IMR-90 (cell line): Measurements from ENCODE around the gene CD8B2. TPM values are rescaled to one million over a fixed set of nuclear protein-coding genes. Genes with fewer than 3 reads are reported as not detected.

Experiments used
- ATAC-seq: fragments of 200-7000 bp; cut with Tn5 transposase; 2 replicates; pipeline ENCODE4 v1.9.1; 2020; ENCODE audit warnings: low read depth, mild to moderate bottlenecking, moderate library complexity
- BruUV-seq: library from RNA; stranded (reverse); fragments of 400-500 nt; replicated peaks from 2 replicates; lab custom pipeline; 2021; lab: Mats Ljungman, UMichigan
- CTCF ChIA-PET: fragments of 300-600 bp; formaldehyde crosslinking; extraction: SDS; loops from one replicate; lab custom pipeline; 2021; ENCODE audit warnings: antibody characterized with exemption; lab: Yijun Ruan, JAX
- POLR2A ChIA-PET: fragments of 300-600 bp; sonication (Branson Sonifier 250); formaldehyde crosslinking; loops from one replicate; lab custom pipeline; 2022; ENCODE audit warnings: antibody characterized with exemption; ENCODE audit not compliant: unreplicated experiment; lab: Charles Lee
- DNase-seq: peaks from one replicate; pipeline ENCODE4 v3.0.0; 2013
- H2AFZ ChIP-seq: replicated peaks from 2 replicates; pipeline ENCODE3; 2013; ENCODE audit warnings: low read length, mild to moderate bottlenecking; ENCODE audit not compliant: poor library complexity
- H2AK5ac ChIP-seq: 2 replicates; pipeline ENCODE4 v1.6.1; 2013; ENCODE audit warnings: low read depth, low read length, inconsistent platforms
- H2AK9ac ChIP-seq: replicated peaks from 2 replicates; pipeline ENCODE3; 2013; ENCODE audit warnings: mild to moderate bottlenecking, low read depth, low read length, moderate library complexity; ENCODE audit not compliant: poor library complexity
- H2BK120ac ChIP-seq: 2 replicates; pipeline ENCODE4 v1.6.1; 2013; ENCODE audit warnings: low read depth, low read length, inconsistent platforms
- H2BK15ac ChIP-seq: 3 replicates; pipeline ENCODE4 v1.6.1; 2013; ENCODE audit warnings: low read depth, low read length, inconsistent platforms
- H2BK20ac ChIP-seq: 2 replicates; pipeline ENCODE4 v1.6.1; 2013; ENCODE audit warnings: low read depth, mild to moderate bottlenecking, inconsistent platforms, low read length, moderate library complexity
- H2BK5ac ChIP-seq: 2 replicates; pipeline ENCODE4 v1.6.1; 2013; ENCODE audit warnings: mild to moderate bottlenecking, low read depth, low read length, inconsistent platforms; ENCODE audit not compliant: poor library complexity, severe bottlenecking
- H3K14ac ChIP-seq: replicated peaks from 2 replicates; pipeline ENCODE4 v1.6.1; 2013; ENCODE audit warnings: low read depth, low read length, inconsistent platforms
- H3K18ac ChIP-seq: 2 replicates; pipeline ENCODE4 v1.6.1; 2013; ENCODE audit warnings: low read depth, low read length, control low read depth
- H3K23ac ChIP-seq: 2 replicates; pipeline ENCODE4 v1.6.1; 2013; ENCODE audit warnings: low read depth, low read length, inconsistent platforms
- H3K27ac ChIP-seq: 2 replicates; pipeline ENCODE4 v1.5.1; 2013; ENCODE audit warnings: mild to moderate bottlenecking, control low read depth, low read length; ENCODE audit not compliant: insufficient read depth
- H3K27me3 ChIP-seq: 2 replicates; pipeline ENCODE4 v1.6.1; 2013; ENCODE audit warnings: low read length; ENCODE audit not compliant: control insufficient read depth, insufficient read depth
- H3K36me3 ChIP-seq: 2 replicates; pipeline ENCODE4 v1.6.1; 2013; ENCODE audit warnings: low read length, mixed read lengths; ENCODE audit not compliant: control insufficient read depth, insufficient read depth
- H3K4ac ChIP-seq: 2 replicates; pipeline ENCODE4 v1.6.1; 2013; ENCODE audit warnings: low read depth, low read length, inconsistent platforms
- H3K4me1 ChIP-seq: 2 replicates; pipeline ENCODE4 v1.6.1; 2013; ENCODE audit warnings: low read length, mixed read lengths; ENCODE audit not compliant: control insufficient read depth, insufficient read depth
- H3K4me2 ChIP-seq: 2 replicates; pipeline ENCODE4 v1.6.1; 2013; ENCODE audit warnings: low read depth, mild to moderate bottlenecking, control low read depth, low read length, moderate library complexity
- H3K4me3 ChIP-seq: 2 replicates; pipeline ENCODE4 v1.5.1; 2013; ENCODE audit warnings: low read depth, mild to moderate bottlenecking, control low read depth, low read length, moderate library complexity; ENCODE audit not compliant: insufficient read depth
- H3K56ac ChIP-seq: 2 replicates; pipeline ENCODE4 v1.6.1; 2013; ENCODE audit warnings: low read length, inconsistent platforms; ENCODE audit not compliant: insufficient read depth; ENCODE audit errors: extremely low read depth
- H3K79me1 ChIP-seq, 2 experiments: 2 replicates each; pipeline ENCODE4 v1.6.1; 2013; ENCODE audit warnings: low read length in 2 of 2, inconsistent platforms in 1 of 2, low read depth in 1 of 2
- H3K9ac ChIP-seq: 2 replicates; pipeline ENCODE4 v1.6.1; 2013; ENCODE audit warnings: low read depth, low read length, control low read depth
- H3K9me1 ChIP-seq: 2 replicates; pipeline ENCODE4 v1.6.1; 2013; ENCODE audit warnings: low read length, inconsistent platforms; ENCODE audit not compliant: insufficient read depth
- H3K9me3 ChIP-seq: 2 replicates; pipeline ENCODE4 v1.6.1; 2013; ENCODE audit warnings: low read length; ENCODE audit not compliant: control insufficient read depth, insufficient read depth
- H4K20me1 ChIP-seq: 2 replicates; pipeline ENCODE4 v1.6.1; 2013; ENCODE audit warnings: low read length, inconsistent platforms; ENCODE audit not compliant: insufficient read depth
- H4K5ac ChIP-seq: 2 replicates; pipeline ENCODE4 v1.6.1; 2013; ENCODE audit warnings: mild to moderate bottlenecking, low read depth, low read length, control low read depth
- H4K8ac ChIP-seq, 2 experiments: 2 replicates each; pipeline ENCODE4 v1.6.1; 2013; ENCODE audit warnings: low read depth in 2 of 2, low read length in 2 of 2, control low read depth in 1 of 2, inconsistent platforms in 1 of 2
- H4K91ac ChIP-seq: 2 replicates; pipeline ENCODE4 v1.6.1; 2013; ENCODE audit warnings: low read depth, low read length, inconsistent platforms; ENCODE audit not compliant: insufficient read depth
- BHLHE40 ChIP-seq: fragments of 150-350 bp; IDR thresholded peaks from 2 replicates; pipeline ENCODE4 v1.6.1; 2016; ENCODE audit warnings: mild to moderate bottlenecking, low read depth, low read length
- CEBPB ChIP-seq: IDR thresholded peaks from 2 replicates; pipeline ENCODE4 v1.6.1; 2012; ENCODE audit warnings: low read depth, low read length, improper control_type of control experiment
- CHD1 ChIP-seq: IDR thresholded peaks from 2 replicates; pipeline ENCODE4 v1.6.1; 2012; ENCODE audit warnings: low read depth, low read length, improper control_type of control experiment
- FOS ChIP-seq: fragments of 150-350 bp; IDR thresholded peaks from 2 replicates; pipeline ENCODE4 v1.6.1; 2016; ENCODE audit warnings: low read depth, low read length
- MAFK ChIP-seq: IDR thresholded peaks from 2 replicates; pipeline ENCODE4 v1.6.1; 2012; ENCODE audit warnings: low read depth, low read length, improper control_type of control experiment
- MAZ ChIP-seq: IDR thresholded peaks from 2 replicates; pipeline ENCODE4 v1.6.1; 2012; ENCODE audit warnings: low read depth, mild to moderate bottlenecking, low read length, improper control_type of control experiment, moderate library complexity, borderline replicate concordance
- MXI1 ChIP-seq: IDR thresholded peaks from 2 replicates; pipeline ENCODE4 v1.6.1; 2012; ENCODE audit warnings: low read depth, mild to moderate bottlenecking, low read length, moderate library complexity, borderline replicate concordance
- POLR2A ChIP-seq: IDR thresholded peaks from 2 replicates; pipeline ENCODE4 v1.6.1; 2012; ENCODE audit warnings: mild to moderate bottlenecking, low read depth, low read length
- RCOR1 ChIP-seq: IDR thresholded peaks from 2 replicates; pipeline ENCODE4 v1.6.1; 2012; ENCODE audit warnings: mild to moderate bottlenecking, low read length, improper control_type of control experiment; ENCODE audit not compliant: insufficient replicate concordance
- RFX5 ChIP-seq: IDR thresholded peaks from 2 replicates; pipeline ENCODE4 v1.8.0; 2012; ENCODE audit warnings: low read depth, mild to moderate bottlenecking, low read length, moderate library complexity
- SMC3 ChIP-seq: fragments of 150-350 bp; IDR thresholded peaks from 2 replicates; pipeline ENCODE4 v1.6.1; 2016; ENCODE audit warnings: low read depth, mild to moderate bottlenecking, antibody characterized with exemption, low read length, moderate library complexity
- WGBS, 2 experiments: methylation state at CpG; one replicate each; pipeline versions ENCODE4 v1.1.5 to v1.1.7; 2013; ENCODE audit warnings: missing lambda C conversion rate in 2 of 2; ENCODE audit not compliant: insufficient read length in 1 of 2; ENCODE audit errors: extremely low coverage in 2 of 2; 5-methylcytosine and 5-hydroxymethylcytosine counted together
- dilution Hi-C: fragments of 300-500 bp; cut with HindIII; formaldehyde crosslinking; loops from one replicate; pipeline ENCODE4 v1.14.3; 2018; ENCODE audit warnings: low sequenced_read_pairs; ENCODE audit not compliant: unreplicated experiment
- in situ Hi-C: fragments of 300-500 bp; cut with MboI; formaldehyde crosslinking; loops from 3 replicates; pipeline ENCODE4 v1.14.3; 2019; ENCODE audit warnings: low sequenced_read_pairs, inconsistent platforms, mixed read lengths
- intact Hi-C: fragments of 100-400 bp; cut with micrococcal nuclease; formaldehyde crosslinking; loops from 2 replicates; pipeline ENCODE4 v1.10.0; 2022
- polyA plus RNA-seq, 3 experiments: library from polyadenylated mRNA; depleted of rRNA; stranded (reverse); fragments of >200 nt; gene quantifications; 2 replicates each; pipeline ENCODE4 v1.2.3, GENCODE V29; 2012; ENCODE audit warnings: low replicate concordance in 1 of 3
- total RNA-seq: library from RNA; depleted of rRNA; stranded (reverse); fragments of >200 nt; gene quantifications from 2 replicates; pipeline ENCODE4 v1.2.3, GENCODE V29; 2012
- TF ChIP-seq, protein P1 (sequence below): conservative IDR thresholded peaks from 2 replicates; pipeline ENCODE4 v1.5.1; 2012; ENCODE audit warnings: mild to moderate bottlenecking, low read depth, low read length, improper control_type of control experiment
- TF ChIP-seq, protein P2 (sequence below): fragments of 150-350 bp; IDR thresholded peaks from 2 replicates; pipeline ENCODE4 v1.6.1; 2016; ENCODE audit warnings: low read depth, mild to moderate bottlenecking, low read length, moderate library complexity, borderline replicate concordance

Gene CD8B2
- total and polyA plus RNA-seq, 2 of the 4 experiments (the other 2 are of a cell fraction), result not detected

DNA sequence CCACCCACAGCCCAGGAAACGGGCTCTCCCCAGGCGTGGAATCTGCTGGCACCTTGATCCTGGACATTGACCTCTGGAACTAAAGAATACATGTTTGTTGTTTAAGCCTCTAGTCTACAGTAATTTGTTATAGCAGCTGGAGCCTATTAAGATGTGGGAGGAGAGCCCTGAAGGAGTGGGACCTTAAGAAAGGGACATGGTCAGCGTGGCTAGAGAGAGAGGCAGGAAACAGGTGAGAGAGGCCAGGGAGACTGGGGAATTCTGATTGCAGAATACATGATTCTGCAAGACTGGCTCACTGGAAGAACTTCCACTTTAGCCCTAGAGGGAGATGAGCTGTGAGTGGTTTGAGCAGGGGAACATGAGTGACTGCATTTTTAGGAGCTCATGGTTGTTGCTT lies 83.2 kb downstream of the CD8B2 start:
- Histone ChIP-seq H2AK9ac (no peak overlapping the region), H4K8ac (no peak overlapping the region), H3K4me2 (no peak overlapping the region), H3K4me1 (no peaks in the 10 kb centered on the region), H3K27ac (no peak overlapping the region), H2AK5ac (no peak overlapping the region), H3K27me3 (no peaks in the 10 kb centered on the region), H4K5ac (no peak overlapping the region), H3K79me1 (no peaks in the 10 kb centered on the region), H4K20me1 (no peaks in the 10 kb centered on the region), H3K56ac (no peak overlapping the region), H3K14ac (no peak overlapping the region), H3K36me3 (no peaks in the 10 kb centered on the region), H3K9ac (no peak overlapping the region), H2BK20ac (no peak overlapping the region), H3K18ac (no peak overlapping the region), H3K4me3 (no peak overlapping the region), H3K9me1 (no peaks in the 10 kb centered on the region), H2BK5ac (no peak overlapping the region), H4K91ac (no peak overlapping the region), H2BK15ac (no peak overlapping the region), H2BK120ac (no peak overlapping the region), H3K23ac (no peak overlapping the region), H3K9me3 (no peaks in the 10 kb centered on the region), H3K4ac (no peak overlapping the region), H2AFZ (no peak overlapping the region)
- WGBS, 2 experiments, result no CpG with 5 or more reads among the region's 3 CpGs
- TF ChIP-seq POLR2A, result no peak
- TF ChIP-seq CEBPB, result no peak
- no peak for TF ChIP-seq MAZ
- TF ChIP-seq RFX5, result no peak
- no peak for TF ChIP-seq SMC3
- TF ChIP-seq, protein P1, sequence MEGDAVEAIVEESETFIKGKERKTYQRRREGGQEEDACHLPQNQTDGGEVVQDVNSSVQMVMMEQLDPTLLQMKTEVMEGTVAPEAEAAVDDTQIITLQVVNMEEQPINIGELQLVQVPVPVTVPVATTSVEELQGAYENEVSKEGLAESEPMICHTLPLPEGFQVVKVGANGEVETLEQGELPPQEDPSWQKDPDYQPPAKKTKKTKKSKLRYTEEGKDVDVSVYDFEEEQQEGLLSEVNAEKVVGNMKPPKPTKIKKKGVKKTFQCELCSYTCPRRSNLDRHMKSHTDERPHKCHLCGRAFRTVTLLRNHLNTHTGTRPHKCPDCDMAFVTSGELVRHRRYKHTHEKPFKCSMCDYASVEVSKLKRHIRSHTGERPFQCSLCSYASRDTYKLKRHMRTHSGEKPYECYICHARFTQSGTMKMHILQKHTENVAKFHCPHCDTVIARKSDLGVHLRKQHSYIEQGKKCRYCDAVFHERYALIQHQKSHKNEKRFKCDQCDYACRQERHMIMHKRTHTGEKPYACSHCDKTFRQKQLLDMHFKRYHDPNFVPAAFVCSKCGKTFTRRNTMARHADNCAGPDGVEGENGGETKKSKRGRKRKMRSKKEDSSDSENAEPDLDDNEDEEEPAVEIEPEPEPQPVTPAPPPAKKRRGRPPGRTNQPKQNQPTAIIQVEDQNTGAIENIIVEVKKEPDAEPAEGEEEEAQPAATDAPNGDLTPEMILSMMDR, result no peak
- no peak for TF ChIP-seq MXI1
- no peak for TF ChIP-seq RCOR1
- TF ChIP-seq FOS, result no peak
- TF ChIP-seq CHD1, result no peak
- TF ChIP-seq, protein P2, sequence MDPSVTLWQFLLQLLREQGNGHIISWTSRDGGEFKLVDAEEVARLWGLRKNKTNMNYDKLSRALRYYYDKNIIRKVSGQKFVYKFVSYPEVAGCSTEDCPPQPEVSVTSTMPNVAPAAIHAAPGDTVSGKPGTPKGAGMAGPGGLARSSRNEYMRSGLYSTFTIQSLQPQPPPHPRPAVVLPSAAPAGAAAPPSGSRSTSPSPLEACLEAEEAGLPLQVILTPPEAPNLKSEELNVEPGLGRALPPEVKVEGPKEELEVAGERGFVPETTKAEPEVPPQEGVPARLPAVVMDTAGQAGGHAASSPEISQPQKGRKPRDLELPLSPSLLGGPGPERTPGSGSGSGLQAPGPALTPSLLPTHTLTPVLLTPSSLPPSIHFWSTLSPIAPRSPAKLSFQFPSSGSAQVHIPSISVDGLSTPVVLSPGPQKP, result no peak
- no peak for TF ChIP-seq MAFK
- no peak for TF ChIP-seq BHLHE40
- DNase-seq (no peak), ATAC-seq (no peak)
- intact Hi-C loops, result no loop called here
- dilution Hi-C loops, result no loop called here
- BruUV-seq, result no TSS peak
- POLR2A ChIA-PET, result no interaction called here
- CTCF ChIA-PET, result no interaction called here
- in situ Hi-C loops, result no loop called here
